ENCODE results near the gene CGB1.
A peak's percentile ranks its signal among the peaks of the same experiment; 100 is the strongest.

Gene CGB1

GRCh38 chr19:48994035-48994386 lies 42.7 kb downstream of the CGB1 start:
- DNase-seq (ENCODE audit: low read depth in 3 of 3): no peak

GRCh38 chr19:48993175-48994034 lies 43.3 kb downstream of the CGB1 start, which contains the start of the genes GYS1 and RUVBL2:
GYS1 (minus strand) TSS chr19:48993309; CDS start chr19:48993112, 197 bp downstream.
RUVBL2 (plus strand) TSS chr19:48993887; CDS start chr19:48993912, 25 bp downstream.
- DNase-seq (ENCODE audit: low read depth in 3 of 3): peak; percentile 97 to 100 (median 99)

GRCh38 chr19:48992581-48993174 lies 44.0 kb downstream of the CGB1 start:
- DNase-seq (ENCODE audit: low read depth in 3 of 3): no peak

- no peak for DNase-seq (ENCODE audit: low read depth in 3 of 3)
These were observed 44.7 kb downstream of the CGB1 start for GRCh38 chr19:48991873-48992580.

GRCh38 chr19:48991011-48991609 lies 45.6 kb downstream of the CGB1 start:
- DNase-seq (ENCODE audit: low read depth in 3 of 3): no peak

GRCh38 chr19:48990400-48990799 lies 46.3 kb downstream of the CGB1 start:
- DNase-seq (ENCODE audit: low read depth in 3 of 3): no peak

GRCh38 chr19:48989701-48990291 lies 46.9 kb downstream of the CGB1 start:
- DNase-seq (ENCODE audit: low read depth in 3 of 3): no peak

- no peak for DNase-seq (ENCODE audit: low read depth in 3 of 3)
These were observed 47.8 kb downstream of the CGB1 start for GRCh38 chr19:48988860-48989259.

GRCh38 chr19:48988286-48988685 lies 48.4 kb downstream of the CGB1 start:
- DNase-seq (ENCODE audit: low read depth in 3 of 3): no peak

- DNase-seq (ENCODE audit: low read depth in 3 of 3): no peak
These were observed 49.4 kb downstream of the CGB1 start for GRCh38 chr19:48987323-48987722.

- no peak for DNase-seq (ENCODE audit: low read depth in 3 of 3)
These were observed 50.5 kb downstream of the CGB1 start for GRCh38 chr19:48986211-48986610.

GRCh38 chr19:48985711-48986110 lies 51.0 kb downstream of the CGB1 start:
- no peak for DNase-seq (ENCODE audit: low read depth in 3 of 3)
